Mesenchymal stem cell (in vitro differentiated cells and primary cell): Measurements from ENCODE around the gene TMEM150C.

Experiments
- DNase-seq: peaks from one replicate; pipeline ENCODE4 v3.0.0-alpha.2; 2013
- H2AFZ ChIP-seq: one replicate; pipeline ENCODE4 v1.6.1; 2013; ENCODE audit warnings: low read depth, mild to moderate bottlenecking, control low read depth, inconsistent platforms, low read length, moderate library complexity
- H2AK5ac ChIP-seq: 2 replicates; pipeline ENCODE4 v1.6.1; 2013; ENCODE audit warnings: low read length, moderate library complexity, mild to moderate bottlenecking, inconsistent platforms; ENCODE audit not compliant: severe bottlenecking
- H2BK120ac ChIP-seq: one replicate; pipeline ENCODE4 v1.6.1; 2013; ENCODE audit warnings: low read depth, mild to moderate bottlenecking, inconsistent platforms, low read length, moderate library complexity
- H2BK12ac ChIP-seq, 2 experiments: one replicate each; pipeline ENCODE4 v1.6.1; 2013; ENCODE audit warnings: inconsistent platforms in 2 of 2, low read length in 2 of 2, mild to moderate bottlenecking in 2 of 2, moderate library complexity in 2 of 2, control low read depth in 1 of 2
- H2BK15ac ChIP-seq: one replicate; pipeline ENCODE4 v1.6.1; 2013; ENCODE audit warnings: mild to moderate bottlenecking, low read depth, inconsistent platforms; ENCODE audit not compliant: poor library complexity, severe bottlenecking
- H2BK5ac ChIP-seq: 2 replicates; pipeline ENCODE4 v1.6.1; 2013; ENCODE audit warnings: low read depth, mild to moderate bottlenecking, low read length, control low read depth, inconsistent platforms; ENCODE audit not compliant: poor library complexity, severe bottlenecking
- H3K14ac ChIP-seq, 2 experiments: one replicate each; pipeline ENCODE4 v1.6.1; 2013; ENCODE audit warnings: inconsistent platforms in 2 of 2, low read length in 2 of 2, control low read depth in 1 of 2, mild to moderate bottlenecking in 1 of 2, moderate library complexity in 1 of 2
- H3K18ac ChIP-seq, 2 experiments: one replicate each; pipeline ENCODE4 v1.6.1; 2013; ENCODE audit warnings: inconsistent platforms in 2 of 2, low read length in 2 of 2, control low read depth in 1 of 2, low read depth in 1 of 2, mild to moderate bottlenecking in 1 of 2
- H3K23ac ChIP-seq, 2 experiments: one replicate each; pipeline ENCODE4 v1.6.1; 2013; ENCODE audit warnings: inconsistent platforms in 2 of 2, low read length in 2 of 2, mild to moderate bottlenecking in 2 of 2, moderate library complexity in 2 of 2, control low read depth in 1 of 2
- H3K27ac ChIP-seq: 2 replicates; pipeline ENCODE4 v1.5.1; 2013; ENCODE audit warnings: mild to moderate bottlenecking, moderate library complexity, low read length, control low read depth, inconsistent platforms; ENCODE audit not compliant: poor library complexity, severe bottlenecking
- H3K27me3 ChIP-seq, 2 experiments: 2 replicates each; pipeline versions ENCODE4 v1.6.1 to v1.7.0; 2013; ENCODE audit warnings: low read length in 2 of 2, mild to moderate bottlenecking in 2 of 2, moderate library complexity in 2 of 2, control low read depth in 1 of 2, inconsistent platforms in 1 of 2; ENCODE audit not compliant: control insufficient read depth in 1 of 2, insufficient read depth in 1 of 2
- H3K36me3 ChIP-seq, 2 experiments: 2 replicates each; pipeline versions ENCODE4 v1.6.1 to v1.7.0; 2013; ENCODE audit warnings: low read length in 2 of 2, control low read depth in 1 of 2, inconsistent platforms in 1 of 2, low read depth in 1 of 2, mild to moderate bottlenecking in 1 of 2; ENCODE audit not compliant: insufficient read depth in 2 of 2, control insufficient read depth in 1 of 2
- H3K4ac ChIP-seq, 2 experiments: one replicate each; pipeline ENCODE4 v1.6.1; 2013; ENCODE audit warnings: inconsistent platforms in 2 of 2, low read length in 2 of 2, mild to moderate bottlenecking in 2 of 2, moderate library complexity in 2 of 2, control low read depth in 1 of 2, low read depth in 1 of 2
- H3K4me1 ChIP-seq: 2 replicates; pipeline ENCODE4 v1.6.1; 2013; ENCODE audit warnings: low read depth, low read length, control low read depth; ENCODE audit not compliant: control insufficient read depth, insufficient read depth
- H3K4me2 ChIP-seq: 2 replicates; pipeline ENCODE4 v1.6.1; 2013; ENCODE audit warnings: low read length, mild to moderate bottlenecking, inconsistent platforms; ENCODE audit not compliant: poor library complexity, severe bottlenecking
- H3K4me3 ChIP-seq, 2 experiments: 2 replicates each; pipeline versions ENCODE4 v1.5.1 to v1.7.0; 2013; ENCODE audit warnings: low read length in 2 of 2, mild to moderate bottlenecking in 2 of 2, control low read depth in 1 of 2, low read depth in 1 of 2; ENCODE audit not compliant: insufficient read depth in 1 of 2
- H3K79me1 ChIP-seq: replicated peaks from 2 replicates; pipeline ENCODE4 v1.6.1; 2013; ENCODE audit warnings: mild to moderate bottlenecking, control low read depth, low read length, inconsistent platforms; ENCODE audit not compliant: poor library complexity, severe bottlenecking
- H3K9ac ChIP-seq: 2 replicates; pipeline ENCODE4 v1.7.0; 2013; ENCODE audit warnings: mild to moderate bottlenecking, low read length, moderate library complexity
- H3K9me3 ChIP-seq: 2 replicates; pipeline ENCODE4 v1.7.0; 2013; ENCODE audit warnings: mild to moderate bottlenecking, low read length; ENCODE audit not compliant: control insufficient read depth
- H4K8ac ChIP-seq: one replicate; pipeline ENCODE4 v1.6.1; 2013; ENCODE audit warnings: inconsistent platforms, mild to moderate bottlenecking, low read length, moderate library complexity
- H4K91ac ChIP-seq: one replicate; pipeline ENCODE4 v1.6.1; 2013; ENCODE audit warnings: mild to moderate bottlenecking, low read length, inconsistent platforms
- WGBS: methylation state at CpG from one replicate; pipeline ENCODE4 v1.1.7; 2013; ENCODE audit warnings: mixed read lengths; 5-methylcytosine and 5-hydroxymethylcytosine counted together

TMEM150C gene

DNA sequence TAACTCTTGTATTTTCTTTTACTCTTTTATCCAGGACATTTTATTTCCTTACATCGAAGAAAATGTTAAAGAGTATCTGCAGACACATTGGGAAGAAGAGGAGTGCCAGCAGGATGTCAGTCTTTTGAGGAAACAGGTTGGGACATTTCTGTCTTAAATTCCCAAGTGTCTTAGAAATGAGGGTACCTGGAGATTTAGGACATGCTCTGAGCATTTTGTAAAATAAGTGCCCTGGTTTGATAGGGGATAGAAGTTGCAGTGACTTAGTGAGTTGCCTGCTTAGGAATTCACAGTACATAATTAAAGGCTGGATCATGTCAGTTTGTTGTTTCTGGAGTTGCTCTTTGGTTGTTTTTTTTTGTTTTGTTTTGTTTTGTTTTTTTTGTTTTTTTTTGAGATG lies 113.9 kb downstream of the TMEM150C start:
- no peaks in the 10 kb centered on the region for H3K9me3 ChIP-seq
- no peak overlapping the region for H3K4ac ChIP-seq
- no peak overlapping the region for H3K4me2 ChIP-seq
- H3K4me1 ChIP-seq, result no peaks in the 10 kb centered on the region
- H3K27me3 ChIP-seq, result no peaks in the 10 kb centered on the region
- H2BK15ac ChIP-seq, result no peak overlapping the region
- H3K36me3 ChIP-seq, result peaks cover 27 to 38% of the 10 kb centered on the region in 2 experiments
- no peak overlapping the region for H3K23ac ChIP-seq
- no peak overlapping the region for H4K91ac ChIP-seq
- H3K4me3 ChIP-seq, result no peak overlapping the region
- H2BK5ac ChIP-seq, result no peak overlapping the region
- no peak overlapping the region for H3K9ac ChIP-seq
- no peak overlapping the region for H2BK120ac ChIP-seq
- no peak overlapping the region for H3K18ac ChIP-seq
- 100% methylated on average over 1 of the region's 1 CpG for WGBS
- H2BK12ac ChIP-seq, result no peak overlapping the region
- H3K79me1 ChIP-seq, result peaks cover 31% of the 10 kb centered on the region
- H3K27ac ChIP-seq, result no peak overlapping the region
- H2AFZ ChIP-seq, result no peak overlapping the region
- no peak overlapping the region for H4K8ac ChIP-seq
- no peak for DNase-seq
- H3K14ac ChIP-seq, result no peak overlapping the region
- H2AK5ac ChIP-seq, result no peak overlapping the region

DNA sequence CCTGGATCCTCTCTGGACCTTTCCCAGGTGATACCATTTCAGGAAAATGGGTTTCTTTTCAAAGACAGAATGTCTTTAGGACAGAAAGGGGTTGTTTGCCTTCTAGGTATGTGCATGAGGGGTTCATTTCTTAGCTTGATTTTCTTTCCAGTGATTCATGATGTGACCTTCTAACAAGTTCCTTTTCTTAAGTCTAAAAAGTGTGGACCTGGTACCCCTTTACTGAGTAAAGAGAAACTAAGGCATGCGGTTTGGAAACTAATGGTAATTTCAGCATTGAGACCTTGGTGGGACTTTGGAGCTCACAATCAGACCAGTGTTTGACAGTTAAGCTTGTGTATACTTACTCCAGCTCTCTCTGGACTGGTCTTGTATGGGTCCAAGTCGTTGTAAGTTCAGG lies 122.7 kb downstream of the TMEM150C start:
- Histone ChIP-seq H2AFZ (no peak overlapping the region), H3K4ac (no peak overlapping the region), H3K18ac (no peak overlapping the region), H4K8ac (no peak overlapping the region), H3K4me2 (no peak overlapping the region), H2BK120ac (no peak overlapping the region), H3K36me3 (peaks cover 9 to 10% of the 10 kb centered on the region in 2 experiments), H3K4me3 (no peak overlapping the region), H3K9ac (no peak overlapping the region), H3K79me1 (peaks cover 20% of the 10 kb centered on the region), H2AK5ac (no peak overlapping the region), H3K23ac (no peak overlapping the region), H3K27ac (no peak overlapping the region), H3K27me3 (no peaks in the 10 kb centered on the region), H4K91ac (no peak overlapping the region), H2BK5ac (no peak overlapping the region), H2BK15ac (no peak overlapping the region), H3K9me3 (no peaks in the 10 kb centered on the region), H3K14ac (no peak overlapping the region), H3K4me1 (peaks cover 2% of the 10 kb centered on the region), H2BK12ac (no peak overlapping the region)
- no peak for DNase-seq
- 99% methylated on average over 2 of the region's 2 CpGs for WGBS

DNA sequence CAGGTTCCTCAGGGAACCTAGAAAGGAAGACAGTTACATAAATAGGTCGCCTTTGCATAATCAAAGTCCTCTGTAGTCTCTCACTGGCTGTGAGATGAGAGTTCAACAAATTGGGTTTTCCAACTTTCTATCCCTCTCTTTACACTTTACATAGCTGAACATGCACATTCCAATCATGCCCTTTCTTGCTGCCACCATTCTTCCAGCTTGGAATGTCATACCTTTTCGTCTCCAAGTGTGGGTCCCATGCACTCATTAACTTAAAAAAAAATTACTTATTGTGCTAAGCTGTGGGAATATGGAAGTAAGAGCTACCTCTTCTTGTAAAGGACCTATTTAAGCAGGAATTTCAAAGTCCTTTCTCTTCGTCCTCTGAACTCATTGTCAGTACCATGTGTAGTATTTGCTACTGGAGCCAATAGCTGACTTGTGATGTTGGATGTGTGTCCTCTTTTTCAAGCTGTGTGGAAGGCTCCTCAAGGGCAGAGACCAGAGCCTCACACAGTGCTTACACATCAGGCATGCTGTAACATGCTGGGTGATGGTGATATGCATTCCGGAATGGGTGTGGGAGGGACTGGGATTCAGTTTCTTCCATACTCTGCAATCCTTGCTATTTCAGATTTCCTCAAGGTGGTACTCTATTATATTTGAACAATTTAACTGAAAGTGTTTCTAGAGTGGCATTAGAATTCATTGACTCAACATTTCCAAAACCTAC lies 124.3 kb downstream of the TMEM150C start:
- no peak overlapping the region for H2BK120ac ChIP-seq
- H3K36me3 ChIP-seq, result peaks cover 4 to 10% of the 10 kb centered on the region in 2 experiments
- no peak overlapping the region for H4K91ac ChIP-seq
- H3K4me1 ChIP-seq, result peaks cover 4% of the 10 kb centered on the region
- H3K18ac ChIP-seq, result no peak overlapping the region
- no peak overlapping the region for H3K23ac ChIP-seq
- H2AFZ ChIP-seq, result no peak overlapping the region
- no peak overlapping the region for H2BK12ac ChIP-seq
- no peak overlapping the region for H3K4me3 ChIP-seq
- H3K27ac ChIP-seq, result peak overlapping the region; percentile 36
- 93% methylated on average over 3 of the region's 4 CpGs for WGBS
- H2BK15ac ChIP-seq, result no peak overlapping the region
- no peaks in the 10 kb centered on the region for H3K9me3 ChIP-seq
- H4K8ac ChIP-seq, result no peak overlapping the region
- no peak overlapping the region for H2AK5ac ChIP-seq
- no peak overlapping the region for H3K4ac ChIP-seq
- H3K4me2 ChIP-seq, result no peak overlapping the region
- no peak overlapping the region for H3K9ac ChIP-seq
- H3K27me3 ChIP-seq, result no peaks in the 10 kb centered on the region
- H3K79me1 ChIP-seq, result peaks cover 17% of the 10 kb centered on the region
- no peak for DNase-seq
- no peak overlapping the region for H2BK5ac ChIP-seq
- no peak overlapping the region for H3K14ac ChIP-seq

- H3K4me3 ChIP-seq, result no peak overlapping the region
- H3K4ac ChIP-seq, result no peak overlapping the region
- peaks cover 18% of the 10 kb centered on the region for H3K79me1 ChIP-seq
- H2AK5ac ChIP-seq, result no peak overlapping the region
- no peak for DNase-seq
- H2BK15ac ChIP-seq, result no peak overlapping the region
- no peaks in the 10 kb centered on the region for H3K27me3 ChIP-seq
- no peak overlapping the region for H3K27ac ChIP-seq
- H3K4me2 ChIP-seq, result no peak overlapping the region
- no peaks in the 10 kb centered on the region for H3K9me3 ChIP-seq
- H2BK120ac ChIP-seq, result no peak overlapping the region
- H3K14ac ChIP-seq, result no peak overlapping the region
- H2BK5ac ChIP-seq, result no peak overlapping the region
- H3K4me1 ChIP-seq, result peaks cover 8% of the 10 kb centered on the region
- H3K36me3 ChIP-seq, result peaks cover 4 to 10% of the 10 kb centered on the region in 2 experiments
- H2BK12ac ChIP-seq, result no peak overlapping the region
- H4K8ac ChIP-seq, result no peak overlapping the region
- no peak overlapping the region for H3K18ac ChIP-seq
- no peak overlapping the region for H2AFZ ChIP-seq
- H3K9ac ChIP-seq, result no peak overlapping the region
- H3K23ac ChIP-seq, result no peak overlapping the region
- 99% methylated on average over 4 of the region's 4 CpGs for WGBS
- no peak overlapping the region for H4K91ac ChIP-seq
Observed at GRCh38 chr4:82436780-82437179, 125.0 kb downstream of the TMEM150C start.
